ENCODE data around the gene RSPO3.

DNA sequence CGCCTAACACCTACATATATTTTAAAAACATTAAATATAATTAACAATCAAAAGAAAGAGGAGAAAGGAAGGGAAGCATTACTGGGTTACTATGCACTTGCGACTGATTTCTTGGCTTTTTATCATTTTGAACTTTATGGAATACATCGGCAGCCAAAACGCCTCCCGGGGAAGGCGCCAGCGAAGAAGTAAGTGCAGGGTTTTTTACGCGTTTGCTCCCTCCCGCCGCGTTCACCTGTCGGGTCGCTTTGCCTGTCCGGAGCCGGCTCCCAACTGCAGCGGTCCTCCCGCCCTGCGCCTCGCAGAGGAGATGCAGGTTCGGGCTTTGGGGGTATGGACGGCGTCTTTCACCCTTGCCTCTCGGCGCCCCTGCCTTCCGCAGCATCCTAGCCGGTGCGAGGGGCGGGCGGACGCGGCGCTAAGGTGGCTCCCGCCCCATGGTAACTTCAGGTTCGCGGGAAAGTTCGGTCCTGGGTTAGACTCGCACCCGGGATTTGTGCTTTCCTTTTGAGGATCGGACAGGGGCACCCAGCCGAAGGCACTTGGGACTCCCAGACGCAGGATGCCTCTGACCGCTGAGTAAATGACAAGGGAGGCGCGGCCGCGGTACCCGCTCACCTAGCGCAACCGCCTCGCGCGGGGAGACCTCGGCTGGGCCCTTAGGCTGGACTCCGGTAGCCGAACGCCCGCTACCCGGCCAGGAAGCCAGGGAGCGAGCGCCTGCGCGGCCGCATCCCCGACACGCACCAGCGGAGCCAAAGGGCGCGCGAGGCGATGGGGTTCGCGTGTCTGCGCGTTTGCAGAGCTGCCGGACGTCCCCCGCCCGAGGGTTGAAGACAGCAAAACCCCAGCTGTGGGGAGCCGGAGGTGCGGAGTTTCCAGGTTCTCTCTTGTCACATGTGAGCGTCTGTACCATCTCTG, 891 bp downstream of the RSPO3 start:
- TF ChIP-seq SMAD1 (CRISPR knock-in tag; IDR thresholded peaks at IDR 0.05; ENCODE audit: borderline replicate concordance, low read depth), result no peak
- no peak for TF ChIP-seq POLR2A (IDR thresholded peaks at IDR 0.05; ENCODE audit: insufficient read depth in 1 of 2, low read depth in 2 of 2, low read length in 2 of 2)
- no peak for TF ChIP-seq GTF2F1 (IDR thresholded peaks at IDR 0.05; ENCODE audit: low read length)
- TF ChIP-seq FOXJ3 (CRISPR knock-in tag; IDR thresholded peaks at IDR 0.05; ENCODE audit: borderline replicate concordance), result no peak
- TF ChIP-seq, protein P1, sequence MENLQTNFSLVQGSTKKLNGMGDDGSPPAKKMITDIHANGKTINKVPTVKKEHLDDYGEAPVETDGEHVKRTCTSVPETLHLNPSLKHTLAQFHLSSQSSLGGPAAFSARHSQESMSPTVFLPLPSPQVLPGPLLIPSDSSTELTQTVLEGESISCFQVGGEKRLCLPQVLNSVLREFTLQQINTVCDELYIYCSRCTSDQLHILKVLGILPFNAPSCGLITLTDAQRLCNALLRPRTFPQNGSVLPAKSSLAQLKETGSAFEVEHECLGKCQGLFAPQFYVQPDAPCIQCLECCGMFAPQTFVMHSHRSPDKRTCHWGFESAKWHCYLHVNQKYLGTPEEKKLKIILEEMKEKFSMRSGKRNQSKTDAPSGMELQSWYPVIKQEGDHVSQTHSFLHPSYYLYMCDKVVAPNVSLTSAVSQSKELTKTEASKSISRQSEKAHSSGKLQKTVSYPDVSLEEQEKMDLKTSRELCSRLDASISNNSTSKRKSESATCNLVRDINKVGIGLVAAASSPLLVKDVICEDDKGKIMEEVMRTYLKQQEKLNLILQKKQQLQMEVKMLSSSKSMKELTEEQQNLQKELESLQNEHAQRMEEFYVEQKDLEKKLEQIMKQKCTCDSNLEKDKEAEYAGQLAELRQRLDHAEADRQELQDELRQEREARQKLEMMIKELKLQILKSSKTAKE (CRISPR knock-in tag; IDR thresholded peaks at IDR 0.05; ENCODE audit: borderline replicate concordance), result no peak
- no peak for TF ChIP-seq BRCA1 (CRISPR knock-in tag; IDR thresholded peaks at IDR 0.05)
- TF ChIP-seq, protein P2, sequence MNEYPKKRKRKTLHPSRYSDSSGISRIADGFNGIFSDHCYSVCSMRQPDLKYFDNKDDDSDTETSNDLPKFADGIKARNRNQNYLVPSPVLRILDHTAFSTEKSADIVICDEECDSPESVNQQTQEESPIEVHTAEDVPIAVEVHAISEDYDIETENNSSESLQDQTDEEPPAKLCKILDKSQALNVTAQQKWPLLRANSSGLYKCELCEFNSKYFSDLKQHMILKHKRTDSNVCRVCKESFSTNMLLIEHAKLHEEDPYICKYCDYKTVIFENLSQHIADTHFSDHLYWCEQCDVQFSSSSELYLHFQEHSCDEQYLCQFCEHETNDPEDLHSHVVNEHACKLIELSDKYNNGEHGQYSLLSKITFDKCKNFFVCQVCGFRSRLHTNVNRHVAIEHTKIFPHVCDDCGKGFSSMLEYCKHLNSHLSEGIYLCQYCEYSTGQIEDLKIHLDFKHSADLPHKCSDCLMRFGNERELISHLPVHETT (CRISPR knock-in tag; conservative IDR thresholded peaks at IDR 0.05), result no peak
- no peak for TF ChIP-seq ZBTB1 (CRISPR knock-in tag; IDR thresholded peaks at IDR 0.05; ENCODE audit: borderline replicate concordance)

Data from HepG2 (cell line).